GM18526 (cell line): ENCODE results near the gene NINJ1.

Experiments
- POLR2A ChIP-seq: IDR thresholded peaks from 3 replicates; pipeline ENCODE4 v1.6.1; 2011; ENCODE audit not compliant: insufficient read length; ENCODE audit errors: extremely low read depth

Gene NINJ1

GRCh38 chr9:93143830-93144530 lies 9.9 kb upstream of the NINJ1 start:
- no peak for TF ChIP-seq POLR2A

- no peak for TF ChIP-seq POLR2A
These were observed 7.9 kb upstream of the NINJ1 start for GRCh38 chr9:93141771-93142483.

GRCh38 chr9:93139365-93140182 lies 5.5 kb upstream of the NINJ1 start:
- no peak for TF ChIP-seq POLR2A

GRCh38 chr9:93138171-93138764 lies 4.2 kb upstream of the NINJ1 start:
- no peak for TF ChIP-seq POLR2A

GRCh38 chr9:93137362-93137761 lies 3.3 kb upstream of the NINJ1 start:
- TF ChIP-seq POLR2A, result no peak

- TF ChIP-seq POLR2A, result no peak
These were observed 2.0 kb upstream of the NINJ1 start for GRCh38 chr9:93136011-93136440.

- TF ChIP-seq POLR2A, result no peak
These were observed 841 bp upstream of the NINJ1 start for GRCh38 chr9:93134740-93135444.

- no peak for TF ChIP-seq POLR2A
These were observed 403 bp downstream of the NINJ1 start for GRCh38 chr9:93133681-93134014.

GRCh38 chr9:93132946-93133680 lies 938 bp downstream of the NINJ1 start:
- TF ChIP-seq POLR2A, result no peak

GRCh38 chr9:93132287-93132927 lies 1.6 kb downstream of the NINJ1 start:
- no peak for TF ChIP-seq POLR2A

GRCh38 chr9:93131599-93132286 lies 2.3 kb downstream of the NINJ1 start:
- no peak for TF ChIP-seq POLR2A

- TF ChIP-seq POLR2A, result no peak
These were observed 3.1 kb downstream of the NINJ1 start for GRCh38 chr9:93130861-93131481.
